GM12892 (cell line): ENCODE measurements around the gene EPHA1.

Experiments used
- POLR2A ChIP-seq: IDR thresholded peaks from 2 replicates; pipeline ENCODE4 v1.6.1; 2011; ENCODE audit warnings: low read depth, low read length, control low read depth
- TAF1 ChIP-seq: IDR thresholded peaks from 2 replicates; pipeline ENCODE4 v1.6.1; 2011; ENCODE audit warnings: low read depth, mild to moderate bottlenecking, control low read depth, low read length, borderline replicate concordance

DNA sequence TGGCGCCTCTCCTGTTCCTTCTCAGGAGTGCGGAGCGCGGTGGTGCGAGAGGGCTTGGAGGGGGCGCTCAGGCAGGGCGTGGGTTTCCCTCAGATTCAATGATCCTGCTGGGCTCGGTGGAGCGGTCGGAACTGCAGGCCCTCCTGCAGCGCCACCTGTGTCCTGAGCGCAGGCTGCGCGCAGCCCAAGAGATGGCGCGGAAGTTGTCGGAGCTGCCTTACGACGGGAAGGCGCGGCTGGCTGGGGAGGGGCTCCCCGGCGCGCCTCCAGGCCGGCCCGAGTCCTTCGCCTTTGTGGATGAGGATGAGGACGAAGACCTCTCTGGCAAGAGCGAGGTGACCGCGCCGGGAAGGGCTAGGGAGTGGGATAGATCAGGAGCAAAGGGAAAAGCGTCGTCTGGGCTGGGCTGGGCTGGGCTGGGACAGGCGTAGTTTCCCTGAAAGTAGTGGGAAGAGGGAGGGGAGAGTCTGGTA, 63.2 kb downstream of the EPHA1 start:
- TF ChIP-seq POLR2A (no peak), TAF1 (no peak)
